NCI-H345 (cell line): ENCODE results near the gene MEPCE.
"Not testable (repeated sequence)": the region's sequence is repeated elsewhere in the genome, so short reads cannot be mapped to it uniquely, and the experiment has no call there.

Experiments
- DNase-seq: peaks from one replicate; lab custom pipeline; 2025; lab: John Stamatoyannopoulos, UW

Gene MEPCE

DNA sequence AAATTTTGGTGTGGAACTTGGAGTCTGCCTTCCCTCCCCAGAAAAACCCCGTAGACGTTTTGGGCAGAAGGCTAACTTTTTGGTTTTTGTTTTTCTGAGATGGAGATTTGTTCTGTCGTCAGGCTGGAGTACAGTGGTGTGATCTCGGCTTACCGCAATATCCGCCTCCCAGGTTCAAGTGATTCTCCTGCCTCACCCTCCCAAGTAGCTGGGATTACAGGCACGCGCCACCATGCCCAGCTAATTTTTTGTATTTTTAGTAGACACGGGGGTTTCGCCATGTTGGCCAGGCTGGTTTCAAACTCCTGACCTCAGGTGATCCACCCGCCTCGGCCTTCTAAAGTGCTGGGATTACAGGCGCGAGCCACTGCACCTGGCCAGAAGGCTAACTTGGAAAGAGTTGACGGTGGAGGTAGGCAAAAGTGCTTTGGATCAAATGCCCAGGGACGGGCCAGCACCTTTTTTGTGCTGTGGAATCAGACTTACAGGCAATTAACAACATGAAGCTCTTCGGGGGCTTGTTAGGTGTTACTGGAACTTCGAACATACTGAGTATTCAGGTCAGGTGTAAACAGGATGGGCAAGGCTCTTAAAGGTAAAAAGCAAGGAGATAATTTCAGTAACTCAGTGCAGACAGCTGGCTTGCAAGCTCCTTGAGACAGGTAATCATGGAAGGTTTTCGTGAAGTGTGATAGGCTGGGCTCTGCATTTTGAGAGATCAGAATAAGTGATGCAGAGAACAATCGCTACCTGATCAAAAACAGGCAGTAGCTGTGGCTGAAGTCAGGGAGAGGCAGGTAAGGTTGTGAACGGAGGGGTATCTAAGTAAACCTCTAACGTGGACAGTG, 4.9 kb downstream of the MEPCE start:
- DNase-seq = no peak

DNA sequence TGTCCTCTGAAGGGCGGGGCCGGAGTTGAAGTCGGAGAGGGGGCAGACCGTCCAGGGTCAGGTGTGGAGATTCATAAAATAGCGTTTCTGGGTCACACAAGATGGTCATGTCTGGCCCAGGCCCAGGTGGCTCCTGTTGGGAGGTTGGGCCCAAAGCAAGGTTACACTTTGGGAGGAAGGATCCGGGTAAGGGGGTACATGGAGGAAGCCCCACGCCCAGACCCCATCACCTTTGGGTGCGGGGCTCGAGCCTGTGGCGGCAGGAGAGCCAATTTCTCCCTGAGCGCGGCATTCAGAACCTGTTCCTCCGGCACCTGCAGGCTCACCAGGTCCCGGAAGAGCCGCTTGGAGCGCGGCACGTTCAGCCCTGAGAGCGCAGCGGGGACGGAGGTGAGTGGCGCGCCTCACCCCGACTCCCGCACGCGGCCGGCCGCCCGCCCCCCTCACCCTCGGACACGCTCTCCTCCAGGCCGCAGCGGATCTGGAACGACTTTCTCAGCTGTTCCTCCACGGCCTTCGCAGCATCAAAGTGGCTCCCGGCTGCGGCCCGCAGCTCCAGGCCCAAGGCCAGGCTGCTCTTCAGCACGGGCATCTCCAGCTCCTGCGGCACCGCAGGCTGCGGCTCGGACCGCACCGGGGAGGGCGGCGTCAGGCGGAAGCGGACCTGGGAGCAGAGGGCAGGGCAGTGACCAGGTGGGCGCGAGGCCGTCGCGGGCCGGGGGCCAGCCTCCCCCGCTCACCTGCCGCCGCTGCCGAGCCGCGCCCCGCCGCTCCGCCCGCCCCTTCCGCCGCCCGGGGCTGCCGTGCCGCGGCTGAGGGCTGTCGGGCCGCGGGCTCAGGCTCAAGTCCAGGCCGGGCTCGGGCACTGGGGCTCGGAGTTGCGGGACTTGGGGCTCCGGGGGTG, 6.0 kb downstream of the MEPCE start:
- peak; percentile 49 for DNase-seq

DNA sequence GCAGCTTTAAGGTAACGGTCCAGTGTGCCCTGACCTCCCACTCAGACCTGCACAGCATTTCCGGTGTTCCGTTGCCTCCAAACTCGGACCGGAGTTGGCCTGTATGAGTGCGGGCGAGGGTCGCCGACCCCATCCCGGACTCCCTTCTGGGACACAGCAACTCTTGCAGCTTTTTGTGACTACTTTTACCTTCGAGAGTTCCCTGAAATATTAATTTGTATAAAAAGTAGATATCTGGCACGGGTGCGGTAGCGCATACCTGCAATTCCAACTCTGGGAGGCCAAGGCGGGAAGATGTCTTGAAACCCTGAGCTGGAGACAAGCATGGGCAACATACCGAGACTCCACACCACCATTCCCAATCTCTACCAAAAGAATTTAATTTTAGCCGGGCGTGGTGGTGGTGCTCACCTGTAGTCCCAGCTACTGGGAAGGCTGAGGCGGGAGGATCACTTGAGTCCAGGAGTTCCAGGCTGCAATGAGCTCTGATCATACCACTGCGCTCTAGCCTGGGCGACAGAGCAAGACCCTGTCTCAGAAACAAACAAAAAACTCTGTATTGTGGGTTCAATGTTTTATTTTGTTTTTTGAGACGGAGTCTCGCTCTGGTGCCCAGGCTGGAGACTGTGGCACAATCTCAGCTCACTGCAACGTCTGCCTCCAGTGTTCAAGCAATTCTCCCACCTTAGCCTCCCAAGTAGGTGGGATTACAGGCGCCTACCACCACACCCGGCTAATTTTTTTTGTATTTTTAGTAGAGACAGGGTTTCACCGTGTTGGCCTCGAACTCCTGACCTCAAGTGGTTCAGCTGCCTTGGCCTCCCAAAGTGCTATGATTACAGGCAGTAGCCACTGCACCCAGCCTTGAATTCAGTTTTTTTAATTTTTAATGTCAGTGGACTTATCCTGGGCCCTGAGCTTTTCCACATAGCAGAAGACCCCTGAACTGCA, 7.8 kb downstream of the MEPCE start:
- DNase-seq = no peak

DNA sequence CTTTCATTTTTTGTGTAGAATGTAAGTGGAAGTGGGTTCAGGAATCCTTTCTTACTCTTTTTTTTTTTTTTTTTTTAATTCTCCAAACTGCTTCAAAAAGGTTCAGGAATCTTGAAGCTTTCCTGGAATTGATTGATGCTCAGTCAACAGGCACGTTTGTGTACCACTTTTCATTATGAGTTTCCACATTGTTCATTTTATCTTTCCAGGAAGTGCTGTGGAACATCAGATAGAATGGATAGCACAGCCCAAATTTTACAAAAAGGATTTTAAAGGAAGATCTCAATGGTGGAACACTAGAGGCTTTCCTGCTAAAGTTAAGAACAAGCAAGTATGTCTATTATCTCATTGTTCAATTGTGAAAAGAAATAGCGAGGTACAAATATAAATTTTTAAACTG, 8.5 kb downstream of the MEPCE start:
- no peak for DNase-seq

DNA sequence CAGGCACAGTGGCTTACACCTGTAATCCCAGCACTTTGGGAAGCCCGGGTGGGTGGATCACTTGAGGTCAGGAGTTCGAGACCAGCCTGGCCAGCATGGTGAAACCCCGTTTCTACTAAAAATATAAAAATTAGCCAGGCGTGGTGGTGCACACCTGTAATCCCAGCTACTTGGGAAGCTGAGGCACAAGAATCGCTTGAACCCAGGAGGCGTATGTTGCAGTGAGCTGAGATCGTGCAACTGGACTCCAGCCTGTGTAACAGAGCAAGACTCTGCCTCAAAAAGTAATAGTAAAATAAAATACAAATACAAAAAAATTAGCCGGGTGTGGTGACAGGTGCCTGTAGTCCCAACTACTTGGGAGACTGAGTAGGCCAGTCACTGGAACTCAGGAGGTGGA, 9.1 kb downstream of the MEPCE start:
- DNase-seq = not testable (repeated sequence)

DNA sequence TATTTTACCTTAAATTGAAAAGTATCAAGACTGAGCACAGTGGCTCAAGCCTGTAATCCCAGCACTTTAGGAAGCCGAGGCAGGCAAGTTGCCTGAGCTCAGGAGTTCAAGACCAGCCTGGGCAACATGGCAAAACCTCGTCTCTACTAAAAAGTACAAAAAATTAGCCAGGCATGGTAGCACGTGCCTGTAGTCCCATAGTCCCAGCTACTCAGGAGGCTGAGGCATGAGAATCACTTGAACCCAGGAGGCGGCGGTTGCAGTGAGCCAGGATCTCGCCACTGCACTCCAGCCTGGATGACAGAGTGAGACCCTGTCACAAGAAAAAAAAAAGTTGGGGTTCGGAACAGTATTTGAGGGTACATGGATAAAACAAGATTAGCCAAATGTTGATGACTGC, 9.6 kb downstream of the MEPCE start:
- not testable (repeated sequence) for DNase-seq

GRCh38 chr7:100441641-100442535, 12.3 kb downstream of the MEPCE start:
- DNase-seq = no peak

DNA sequence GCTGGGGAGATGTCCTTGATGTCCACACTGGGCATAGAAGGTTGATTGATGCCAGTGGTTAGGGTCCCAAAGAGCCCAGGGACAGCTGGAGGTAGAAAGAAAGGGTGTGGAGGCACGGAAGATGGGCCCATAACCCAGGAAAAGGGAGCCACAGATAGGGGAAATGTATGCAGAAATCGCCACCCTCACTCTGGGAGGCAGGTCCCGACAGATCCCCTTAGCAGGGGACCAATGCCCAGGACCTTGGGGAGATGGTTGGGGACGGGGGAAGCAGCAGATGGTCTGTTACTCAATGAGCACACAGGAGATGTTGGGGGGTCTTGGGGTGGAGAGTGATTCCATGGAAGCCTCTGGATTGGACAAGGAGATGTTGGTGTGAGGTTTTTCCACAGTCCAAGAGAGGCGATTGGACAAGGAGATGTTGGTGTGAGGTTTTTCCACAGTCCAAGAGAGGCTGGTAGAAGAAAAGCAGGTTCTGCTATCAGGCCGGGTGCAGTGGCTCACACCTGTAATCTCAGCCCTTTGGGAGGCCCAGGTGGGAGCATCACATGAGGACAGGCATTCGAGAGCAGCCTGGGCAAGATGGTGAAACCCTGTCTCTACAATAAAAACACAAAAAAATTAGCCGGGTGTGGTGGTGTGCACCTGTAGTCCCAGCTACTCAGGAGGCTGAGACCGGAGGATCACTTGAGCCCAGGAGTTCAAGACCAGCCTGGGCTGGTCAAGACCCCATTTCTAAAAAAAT, 13.6 kb downstream of the MEPCE start:
- DNase-seq = no peak

- DNase-seq = no peak
These were observed 15.0 kb downstream of the MEPCE start for GRCh38 chr7:100444311-100445278.

DNA sequence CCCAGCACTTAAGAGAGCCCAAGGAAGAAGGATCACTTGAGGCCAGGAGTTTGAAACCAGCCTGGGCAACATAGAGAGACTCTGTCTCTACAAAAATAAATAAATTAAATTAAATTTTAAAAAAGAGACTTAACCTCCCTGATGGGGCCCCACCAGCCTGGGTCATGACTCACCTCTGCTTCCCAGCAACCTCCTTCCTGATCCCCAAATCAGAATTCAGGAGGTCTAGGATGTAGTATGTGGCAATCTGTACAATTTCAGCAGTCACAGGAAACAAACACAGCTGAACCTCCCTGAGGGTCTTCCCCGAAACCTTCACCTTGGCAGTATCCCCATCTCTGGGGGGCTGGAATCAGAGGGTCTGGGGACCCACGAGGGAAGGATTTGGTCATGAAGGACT, 16.4 kb downstream of the MEPCE start:
- no peak for DNase-seq

- not testable (repeated sequence) for DNase-seq
These were observed 17.7 kb downstream of the MEPCE start for GRCh38 chr7:100447363-100447762.

DNA sequence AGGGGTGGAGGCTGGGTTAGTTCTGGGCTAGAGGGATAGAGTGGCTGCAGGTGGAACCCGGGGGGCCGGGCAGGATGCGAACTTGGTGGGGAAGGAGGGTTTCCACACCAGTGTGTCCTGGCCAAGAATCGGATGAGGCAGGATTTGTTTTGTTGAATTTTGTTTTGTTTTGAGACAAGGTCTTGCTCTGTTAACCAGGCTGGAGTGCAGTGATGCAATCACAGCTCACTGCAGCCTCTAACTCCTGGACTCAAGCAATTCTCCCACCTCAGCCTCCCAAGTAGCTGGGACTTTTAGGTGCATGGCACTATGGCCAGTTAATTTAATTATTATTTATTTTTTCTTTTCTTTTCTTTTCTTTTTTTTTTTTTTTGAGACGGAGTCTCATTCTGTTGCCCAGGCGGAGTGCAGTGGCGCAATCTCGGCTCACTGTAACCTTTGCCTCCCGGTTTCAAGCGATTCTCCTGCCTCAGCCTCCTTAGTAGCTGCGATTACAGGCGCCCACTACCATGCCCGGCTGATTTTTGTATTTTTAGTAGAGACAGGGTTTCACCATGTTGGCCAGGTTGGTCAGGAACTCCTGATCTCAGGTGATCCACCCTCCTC, 19.7 kb downstream of the MEPCE start:
- DNase-seq = no peak

GRCh38 chr7:100452513-100452912, 22.9 kb downstream of the MEPCE start:
- no peak for DNase-seq

DNA sequence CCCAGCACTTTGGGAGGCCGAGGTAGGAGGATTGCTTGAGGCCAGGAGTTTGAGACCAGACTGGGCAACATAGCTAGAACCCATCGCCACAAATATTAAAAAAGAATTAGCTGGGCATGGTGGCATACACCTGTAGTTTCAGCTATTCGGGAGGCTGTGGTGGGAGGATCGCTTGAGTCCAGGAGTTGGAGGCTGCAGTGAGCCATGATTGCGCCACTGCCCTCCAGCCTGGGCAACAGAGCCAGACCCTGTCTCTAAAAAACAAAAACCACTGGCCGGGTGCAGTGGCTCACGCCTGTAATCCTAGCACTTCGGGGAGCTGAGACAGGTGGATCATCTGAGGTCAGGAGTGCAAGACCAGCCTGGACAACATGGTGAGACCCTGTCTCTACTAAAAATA, 24.2 kb downstream of the MEPCE start:
- DNase-seq = not testable (repeated sequence)

DNA sequence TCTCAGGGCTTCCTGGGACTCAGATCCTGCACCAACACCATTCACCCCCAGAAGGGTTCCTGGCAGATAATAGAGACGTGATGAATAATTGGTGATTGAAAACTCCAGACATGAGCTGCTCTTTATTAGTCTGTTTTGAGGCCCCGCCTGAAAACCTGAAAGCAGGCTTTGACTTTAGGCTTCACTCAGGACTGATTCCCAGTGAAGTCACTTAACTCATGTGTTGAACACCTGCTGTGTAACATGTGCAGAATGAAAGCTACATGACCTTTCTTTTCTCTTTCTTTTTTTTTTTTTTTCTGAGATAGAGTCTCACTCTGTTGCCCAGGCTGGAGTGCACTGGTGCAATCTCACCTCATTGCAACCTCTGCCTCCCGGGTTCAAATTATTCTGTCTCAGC, 25.6 kb downstream of the MEPCE start:
- DNase-seq = no peak

GRCh38 chr7:100456562-100456961, 26.9 kb downstream of the MEPCE start:
- DNase-seq = no peak

GRCh38 chr7:100457033-100457432, 27.4 kb downstream of the MEPCE start:
- no peak for DNase-seq

DNA sequence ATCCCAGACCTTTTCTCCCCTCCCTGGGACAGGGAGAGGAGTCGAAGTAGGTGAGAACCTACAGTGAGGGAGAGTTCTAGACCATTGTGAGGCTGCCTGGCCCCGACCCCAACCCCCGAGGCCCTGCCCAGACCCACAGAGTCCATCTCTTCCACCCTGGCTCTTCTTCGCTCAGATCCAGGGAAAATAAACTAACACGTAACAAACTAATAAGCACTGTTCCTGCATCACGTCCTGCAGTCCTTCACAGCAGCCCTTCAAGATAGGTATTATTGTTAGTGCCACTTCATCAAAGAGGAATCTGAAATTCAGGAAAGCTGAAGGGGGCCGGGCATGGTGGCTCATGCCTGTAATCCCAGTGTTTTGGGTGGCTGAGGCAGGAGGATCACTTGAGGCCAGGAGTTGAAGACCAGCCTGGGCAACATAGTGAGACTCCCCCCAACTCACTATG, 34.6 kb downstream of the MEPCE start, which contains the start of gene SPACDR:
Gene SPACDR, minus strand, starts transcription at position 51 of the 451 bp plus-strand sequence. CDS start 235 bp downstream, outside the sequence.
- no peak for DNase-seq
